AML-193 (cell line): ENCODE measurements around the gene RPL3.

Experiments
- DNase-seq, 2 experiments: peaks; one replicate each; lab custom pipeline; 2025; lab: John Stamatoyannopoulos, UW

Gene RPL3

GRCh38 chr22:39299829-39300178, 19.6 kb downstream of the RPL3 start:
- no peak for DNase-seq

- no peak for DNase-seq
These were observed 21.0 kb downstream of the RPL3 start for GRCh38 chr22:39298241-39298987.

GRCh38 chr22:39297490-39298240, 21.8 kb downstream of the RPL3 start:
- DNase-seq, result no peak

GRCh38 chr22:39296981-39297489, 22.4 kb downstream of the RPL3 start:
- DNase-seq, result no peak

GRCh38 chr22:39296535-39296934, 22.9 kb downstream of the RPL3 start:
- DNase-seq, result no peak

- no peak for DNase-seq
These were observed 24.6 kb downstream of the RPL3 start for GRCh38 chr22:39294571-39295468.

- no peak for DNase-seq
These were observed 25.6 kb downstream of the RPL3 start for GRCh38 chr22:39293766-39294368.

- peak; percentile 64 to 66 for DNase-seq
These were observed 26.8 kb downstream of the RPL3 start for GRCh38 chr22:39292561-39293074.

GRCh38 chr22:39292031-39292462, 27.4 kb downstream of the RPL3 start:
- DNase-seq, result no peak

- DNase-seq, result no peak
These were observed 27.9 kb downstream of the RPL3 start for GRCh38 chr22:39291523-39291922.

GRCh38 chr22:39290724-39291161, 28.7 kb downstream of the RPL3 start:
- no peak for DNase-seq

- DNase-seq, result no peak
These were observed 29.3 kb downstream of the RPL3 start for GRCh38 chr22:39289975-39290720.

- DNase-seq, result no peak
These were observed 29.9 kb downstream of the RPL3 start for GRCh38 chr22:39289533-39289932.

- DNase-seq, result no peak
These were observed 31.1 kb downstream of the RPL3 start for GRCh38 chr22:39288135-39288898.

- peak; percentile 26 to 41 for DNase-seq
These were observed 32.2 kb downstream of the RPL3 start for GRCh38 chr22:39287076-39287725.

- DNase-seq, result no peak
These were observed 34.4 kb downstream of the RPL3 start for GRCh38 chr22:39284983-39285382.

GRCh38 chr22:39284142-39284980, 35.1 kb downstream of the RPL3 start:
- DNase-seq, result no peak

- DNase-seq, result no peak
These were observed 35.9 kb downstream of the RPL3 start for GRCh38 chr22:39283322-39284141.
